ENCODE measurements around the gene RDX. TPM values are rescaled to one million over a fixed set of nuclear protein-coding genes. Genes with fewer than 3 reads are reported as not detected.

RDX gene
- polyA plus RNA-seq, 2 of the 4 experiments (the other 2 are of a cell fraction), result 158 to 183 TPM

- WGBS (ENCODE audit: missing lambda C conversion rate), result 81% methylated on average over 3 of the region's 6 CpGs
- POLR2A ChIA-PET, result no interaction called here
Observed at GRCh38 chr11:110187731-110188130, 108.7 kb downstream of the RDX start.

GRCh38 chr11:110186867-110187266, 109.5 kb downstream of the RDX start:
- Histone ChIP-seq H3K9me3 (no peaks in the 10 kb centered on the region), H3K4me3 (no peak overlapping the region), H3K4me2 (no peak overlapping the region), H3K27ac (peak overlapping the region; percentile 61 to 68; a peak in 4 of 6 replicates), H3K4me1 (peaks cover 24% of the 10 kb centered on the region; the same call in 2 of the 3 replicates)
- ATAC-seq, result no peak; a peak in 1 of 6 replicates
- FAIRE-seq, result no peak
- ChIA-PET POLR2A (no interaction called here), CTCF (no interaction called here)
- TF ChIP-seq KDM1A (IDR thresholded peaks at IDR 0.05; ENCODE audit: low read depth) (no peak), TFCP2L1 (CRISPR knock-in tag; IDR thresholded peaks at IDR 0.05) (no peak), RNF2 (IDR thresholded peaks at IDR 0.05; ENCODE audit: borderline replicate concordance, low read depth) (no peak), FOSL2 (IDR thresholded peaks at IDR 0.05) (no peak), FOSL2 (CRISPR knock-in tag; IDR thresholded peaks at IDR 0.05) (no peak), JUN (IDR thresholded peaks at IDR 0.05) (no peak), HMGXB4 (CRISPR knock-in tag; IDR thresholded peaks at IDR 0.05; ENCODE audit: borderline replicate concordance) (no peak), POLR2A (IDR thresholded peaks at IDR 0.05; ENCODE audit: low read length) (no peak), TP53 (CRISPR knock-in tag; IDR thresholded peaks at IDR 0.05) (no peak), ESRRA (IDR thresholded peaks at IDR 0.05; ENCODE audit: borderline replicate concordance, low read length) (no peak), EP300 (IDR thresholded peaks at IDR 0.05) (no peak), MAZ (IDR thresholded peaks at IDR 0.05; ENCODE audit: borderline replicate concordance, low read depth, low read length) (no peak), ZC3H11A (IDR thresholded peaks at IDR 0.05) (no peak), CTCF (IDR thresholded peaks at IDR 0.05) (no peak), PBX3 (IDR thresholded peaks at IDR 0.05) (no peak), RFX5 (IDR thresholded peaks at IDR 0.05) (no peak), SMC3 (IDR thresholded peaks at IDR 0.05) (no peak), E2F6 (IDR thresholded peaks at IDR 0.05; ENCODE audit: borderline replicate concordance, low read depth) (no peak), HOXB5 (CRISPR knock-in tag; IDR thresholded peaks at IDR 0.05) (no peak)
- no peak for DNase-seq (ENCODE audit: low read depth in 1 of 2, low spot score in 1 of 2)
- 90% methylated on average over 2 of the region's 4 CpGs for WGBS (ENCODE audit: missing lambda C conversion rate)

More at GRCh38 chr11:110187731-110188130, 108.7 kb downstream of the RDX start:
- CTCF ChIA-PET, result interaction anchor here (1.4 to 1.7 kb wide), 2 partner anchors 13 to 21 kb away, joined by 3 to 6 read pairs; no protein-coding TSS in a partner anchor
- peaks cover 22% of the 10 kb centered on the region; the same call in 2 of the 3 replicates for H3K4me1 ChIP-seq
- ATAC-seq (no peak), FAIRE-seq (no peak), DNase-seq (ENCODE audit: low read depth in 1 of 2, low spot score in 1 of 2) (no peak)
- TF ChIP-seq RCOR1 (IDR thresholded peaks at IDR 0.05; ENCODE audit: low read depth, low read length), result no peak
- no peak for TF ChIP-seq HOXA7 (CRISPR knock-in tag; IDR thresholded peaks at IDR 0.05)
- TF ChIP-seq EP300 (IDR thresholded peaks at IDR 0.05), result no peak
- TF ChIP-seq FOSB (CRISPR knock-in tag; IDR thresholded peaks at IDR 0.05), result no peak
- TF ChIP-seq CHD2 (IDR thresholded peaks at IDR 0.05; ENCODE audit: low read length, partially characterized antibody), result no peak
- TF ChIP-seq NR3C1 (IDR thresholded peaks at IDR 0.05), result no peak
- TF ChIP-seq CBX8 (IDR thresholded peaks at IDR 0.05), result no peak
- TF ChIP-seq HOXB13 (CRISPR knock-in tag; IDR thresholded peaks at IDR 0.05; ENCODE audit: low read depth), result no peak
- TF ChIP-seq ELK1 (IDR thresholded peaks at IDR 0.05; ENCODE audit: low read depth, low read length), result no peak
- TF ChIP-seq RFX5 (IDR thresholded peaks at IDR 0.05), result no peak
- TF ChIP-seq KDM1A (IDR thresholded peaks at IDR 0.05; ENCODE audit: low read depth), result no peak
- TF ChIP-seq FOXS1 (CRISPR knock-in tag; IDR thresholded peaks at IDR 0.05), result no peak
- TF ChIP-seq MAFK (IDR thresholded peaks at IDR 0.05; ENCODE audit: partially characterized antibody), result no peak
- TF ChIP-seq CEBPB (IDR thresholded peaks at IDR 0.05), result no peak
- no peak for TF ChIP-seq ATOH8 (CRISPR knock-in tag; IDR thresholded peaks at IDR 0.05; ENCODE audit: low read depth)
- no peaks in the 10 kb centered on the region; the same call in 2 of the 3 replicates for H3K9me3 ChIP-seq
- no peak overlapping the region for H3K4me2 ChIP-seq
- H3K27ac ChIP-seq, result peak overlapping the region; percentile 61 to 68; a peak in 4 of 6 replicates
- H3K4me3 ChIP-seq, result no peak overlapping the region

Data from A549 (cell line).